Ovary (tissue), 3 donors: ENCODE data around the gene WNT7B.

Experiments
- POLR2A ChIP-seq: fragments of 450-650 bp; IDR thresholded peaks from one replicate; pipeline ENCODE4 v1.6.1; 2017; ENCODE audit warnings: antibody characterized with exemption, mild to moderate bottlenecking, moderate library complexity
- TF ChIP-seq, protein P1 (sequence below), 3 donors: fragments of 450-650 bp in 2 of 3; fragments of 200-600 bp in 1 of 3; IDR thresholded peaks; one replicate each; pipeline versions ENCODE4 v1.5.1 to v1.8.0; 2016 to 2022; ENCODE audit warnings: antibody characterized with exemption in 3 of 3, mild to moderate bottlenecking in 1 of 3
- donor health status: DM: no; HTN: no; CAD: no.

DNA sequence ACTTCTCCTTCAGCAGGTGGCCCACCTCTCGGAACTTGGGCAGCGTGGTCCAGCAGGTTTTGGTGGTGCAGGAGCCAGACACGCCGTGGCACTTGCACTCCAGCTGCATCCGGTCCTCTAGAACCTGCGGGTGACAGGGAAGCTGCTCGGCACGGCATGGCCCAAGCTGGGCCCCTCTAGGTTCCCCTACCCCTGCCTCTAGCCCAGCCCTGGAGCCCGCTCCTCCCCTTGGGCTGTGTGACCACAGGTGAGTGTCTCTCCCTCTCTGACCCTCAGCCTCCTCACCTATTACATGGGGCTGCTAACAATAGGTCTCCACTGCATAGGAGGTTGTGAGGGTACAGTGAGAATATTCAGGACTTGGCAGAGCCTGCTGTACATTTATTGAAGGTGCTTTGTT lies 53.8 kb downstream of the WNT7B start:
- TF ChIP-seq, protein P1, sequence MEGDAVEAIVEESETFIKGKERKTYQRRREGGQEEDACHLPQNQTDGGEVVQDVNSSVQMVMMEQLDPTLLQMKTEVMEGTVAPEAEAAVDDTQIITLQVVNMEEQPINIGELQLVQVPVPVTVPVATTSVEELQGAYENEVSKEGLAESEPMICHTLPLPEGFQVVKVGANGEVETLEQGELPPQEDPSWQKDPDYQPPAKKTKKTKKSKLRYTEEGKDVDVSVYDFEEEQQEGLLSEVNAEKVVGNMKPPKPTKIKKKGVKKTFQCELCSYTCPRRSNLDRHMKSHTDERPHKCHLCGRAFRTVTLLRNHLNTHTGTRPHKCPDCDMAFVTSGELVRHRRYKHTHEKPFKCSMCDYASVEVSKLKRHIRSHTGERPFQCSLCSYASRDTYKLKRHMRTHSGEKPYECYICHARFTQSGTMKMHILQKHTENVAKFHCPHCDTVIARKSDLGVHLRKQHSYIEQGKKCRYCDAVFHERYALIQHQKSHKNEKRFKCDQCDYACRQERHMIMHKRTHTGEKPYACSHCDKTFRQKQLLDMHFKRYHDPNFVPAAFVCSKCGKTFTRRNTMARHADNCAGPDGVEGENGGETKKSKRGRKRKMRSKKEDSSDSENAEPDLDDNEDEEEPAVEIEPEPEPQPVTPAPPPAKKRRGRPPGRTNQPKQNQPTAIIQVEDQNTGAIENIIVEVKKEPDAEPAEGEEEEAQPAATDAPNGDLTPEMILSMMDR (IDR thresholded peaks at IDR 0.05) = no peak
- no peak for TF ChIP-seq POLR2A
